Calu3 (cell line): Measurements from ENCODE around the gene IFNA8. TPM values are rescaled to one million over a fixed set of nuclear protein-coding genes. Genes with fewer than 3 reads are reported as not detected.
A peak's percentile ranks its signal among the peaks of the same experiment; 100 is the strongest.

Experiments used
- BruUV-seq: library from RNA; stranded (reverse); fragments of 400-500 nt; replicated peaks from 2 replicates; lab custom pipeline; 2021; lab: Mats Ljungman, UMichigan
- CTCF ChIA-PET: fragments of 300-600 bp; sonication (Branson Sonifier 250); formaldehyde crosslinking; loops from one replicate; lab custom pipeline; 2022; ENCODE audit warnings: antibody characterized with exemption; lab: Charles Lee
- DNase-seq: peaks from one replicate; pipeline ENCODE4 v3.0.0; 2022
- H3K27ac Mint-ChIP-seq: one replicate; pipeline ENCODE4 v1.8.0; 2022; ENCODE audit warnings: mixed read lengths; ENCODE audit not compliant: unreplicated experiment
- H3K27me3 Mint-ChIP-seq: one replicate; pipeline ENCODE4 v1.8.0; 2022; ENCODE audit warnings: mixed read lengths; ENCODE audit not compliant: unreplicated experiment
- H3K36me3 Mint-ChIP-seq: one replicate; pipeline ENCODE4 v1.8.0; 2022; ENCODE audit warnings: mild to moderate bottlenecking, moderate library complexity, mixed read lengths; ENCODE audit not compliant: insufficient read depth, unreplicated experiment
- H3K4me1 Mint-ChIP-seq: one replicate; pipeline ENCODE4 v1.8.0; 2022; ENCODE audit warnings: mild to moderate bottlenecking, low read depth, mixed read lengths; ENCODE audit not compliant: unreplicated experiment
- H3K4me3 Mint-ChIP-seq: one replicate; pipeline ENCODE4 v1.8.0; 2022; ENCODE audit warnings: mild to moderate bottlenecking, low read depth, moderate library complexity, mixed read lengths; ENCODE audit not compliant: unreplicated experiment
- H3K9me3 Mint-ChIP-seq: one replicate; pipeline ENCODE4 v1.8.0; 2022; ENCODE audit warnings: low read depth, mixed read lengths; ENCODE audit not compliant: unreplicated experiment
- intact Hi-C: fragments of 100-400 bp; cut with micrococcal nuclease; formaldehyde crosslinking; loops from one replicate; pipeline ENCODE4 v1.10.0; 2022; ENCODE audit not compliant: unreplicated experiment
- total RNA-seq: library from RNA; stranded (reverse); gene quantifications from 2 replicates; pipeline ENCODE4 v1.2.3, GENCODE V29; 2022
- TF ChIP-seq, protein P1 (sequence below): fragments of 200-600 bp; IDR thresholded peaks from one replicate; pipeline ENCODE4 v1.8.0; 2022; ENCODE audit warnings: antibody characterized with exemption; ENCODE audit not compliant: unreplicated experiment

Gene IFNA8
- total RNA-seq, 1 experiment from 2014 or later = not detected

DNA sequence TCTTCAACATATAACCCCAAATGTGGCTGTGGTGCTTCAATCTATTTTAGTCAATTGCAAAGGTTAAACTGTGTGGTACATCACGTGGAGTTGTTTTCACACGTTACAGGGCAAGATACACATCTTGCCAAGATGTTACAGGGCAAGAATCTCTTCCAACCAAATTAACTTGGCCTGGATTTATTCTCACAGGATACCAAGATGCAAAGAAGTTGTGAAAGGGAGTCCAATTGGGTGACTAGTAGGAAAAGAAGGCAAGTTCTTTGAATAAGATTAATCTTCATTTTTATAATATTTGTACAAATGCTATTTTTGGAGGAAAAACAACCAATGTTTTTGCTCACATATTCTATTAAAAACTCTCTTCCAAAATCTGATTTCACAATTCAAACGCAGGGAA is 4.8 kb upstream of the IFNA8 start:
- BruUV-seq = no TSS peak
- Mint-ChIP-seq H3K27me3 (no peaks in the 10 kb centered on the region), H3K4me1 (no peaks in the 10 kb centered on the region), H3K36me3 (no peaks in the 10 kb centered on the region), H3K4me3 (no peak overlapping the region), H3K9me3 (no peaks in the 10 kb centered on the region), H3K27ac (no peak overlapping the region)
- TF ChIP-seq, protein P1, sequence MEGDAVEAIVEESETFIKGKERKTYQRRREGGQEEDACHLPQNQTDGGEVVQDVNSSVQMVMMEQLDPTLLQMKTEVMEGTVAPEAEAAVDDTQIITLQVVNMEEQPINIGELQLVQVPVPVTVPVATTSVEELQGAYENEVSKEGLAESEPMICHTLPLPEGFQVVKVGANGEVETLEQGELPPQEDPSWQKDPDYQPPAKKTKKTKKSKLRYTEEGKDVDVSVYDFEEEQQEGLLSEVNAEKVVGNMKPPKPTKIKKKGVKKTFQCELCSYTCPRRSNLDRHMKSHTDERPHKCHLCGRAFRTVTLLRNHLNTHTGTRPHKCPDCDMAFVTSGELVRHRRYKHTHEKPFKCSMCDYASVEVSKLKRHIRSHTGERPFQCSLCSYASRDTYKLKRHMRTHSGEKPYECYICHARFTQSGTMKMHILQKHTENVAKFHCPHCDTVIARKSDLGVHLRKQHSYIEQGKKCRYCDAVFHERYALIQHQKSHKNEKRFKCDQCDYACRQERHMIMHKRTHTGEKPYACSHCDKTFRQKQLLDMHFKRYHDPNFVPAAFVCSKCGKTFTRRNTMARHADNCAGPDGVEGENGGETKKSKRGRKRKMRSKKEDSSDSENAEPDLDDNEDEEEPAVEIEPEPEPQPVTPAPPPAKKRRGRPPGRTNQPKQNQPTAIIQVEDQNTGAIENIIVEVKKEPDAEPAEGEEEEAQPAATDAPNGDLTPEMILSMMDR = no peak
- intact Hi-C loops = no loop called here
- DNase-seq = no peak
- CTCF ChIA-PET = interaction anchor here (0.7 kb wide), 1 partner anchor 705 kb away, joined by 3 read pairs; no protein-coding TSS in a partner anchor

DNA sequence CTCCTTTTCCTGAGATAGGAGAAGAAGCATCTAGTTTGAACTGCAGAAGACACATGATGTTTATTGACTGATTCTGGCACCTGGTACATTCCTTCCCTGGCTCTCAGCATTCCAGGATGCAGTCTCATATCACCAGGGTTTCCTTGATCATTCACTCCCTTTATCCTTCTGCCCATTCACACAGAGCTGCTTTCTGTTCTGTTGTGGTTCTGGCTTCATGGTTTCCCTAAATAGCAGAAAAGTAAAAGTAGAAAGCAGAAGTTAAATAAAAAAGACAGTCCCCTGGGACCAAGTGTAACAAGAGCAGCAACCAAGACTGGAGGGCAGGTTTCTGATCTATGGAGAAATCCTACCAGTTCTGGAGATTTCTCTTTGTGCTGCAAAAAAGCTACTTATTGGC is 3.2 kb downstream of the IFNA8 start:
- peaks cover 31% of the 10 kb centered on the region for H3K4me1 Mint-ChIP-seq
- H3K27ac Mint-ChIP-seq = no peak overlapping the region
- no peaks in the 10 kb centered on the region for H3K9me3 Mint-ChIP-seq
- CTCF ChIA-PET = no interaction called here
- H3K4me3 Mint-ChIP-seq = no peak overlapping the region
- intact Hi-C loops = no loop called here
- H3K36me3 Mint-ChIP-seq = no peaks in the 10 kb centered on the region
- TF ChIP-seq, protein P1 = no peak
- no TSS peak for BruUV-seq
- no peaks in the 10 kb centered on the region for H3K27me3 Mint-ChIP-seq
- DNase-seq = no peak

DNA sequence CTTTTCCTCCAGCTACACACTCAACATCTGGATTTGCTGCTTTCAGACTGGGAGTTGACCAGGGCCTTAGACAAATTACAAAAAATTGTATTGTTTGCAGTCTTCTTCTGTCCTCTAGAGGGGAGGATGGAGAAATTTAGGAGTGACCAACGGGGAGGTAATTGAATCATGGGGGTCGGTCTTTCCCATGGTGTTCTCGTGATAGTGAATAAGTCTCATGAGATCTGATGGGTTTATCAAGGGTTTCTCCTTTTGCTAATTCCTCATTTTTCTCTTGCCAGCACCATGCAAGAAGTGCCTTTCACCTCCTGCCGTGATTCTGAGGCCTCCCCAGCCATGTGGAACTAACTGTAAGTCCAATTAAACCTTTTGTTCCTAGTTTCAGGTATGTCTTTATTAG is 4.2 kb downstream of the IFNA8 start:
- intact Hi-C loops = no loop called here
- Mint-ChIP-seq H3K9me3 (no peaks in the 10 kb centered on the region), H3K4me1 (peaks cover 37% of the 10 kb centered on the region), H3K27me3 (no peaks in the 10 kb centered on the region), H3K36me3 (no peaks in the 10 kb centered on the region), H3K27ac (no peak overlapping the region), H3K4me3 (no peak overlapping the region)
- BruUV-seq = no TSS peak
- TF ChIP-seq, protein P1 = no peak
- CTCF ChIA-PET = no interaction called here
- no peak for DNase-seq

DNA sequence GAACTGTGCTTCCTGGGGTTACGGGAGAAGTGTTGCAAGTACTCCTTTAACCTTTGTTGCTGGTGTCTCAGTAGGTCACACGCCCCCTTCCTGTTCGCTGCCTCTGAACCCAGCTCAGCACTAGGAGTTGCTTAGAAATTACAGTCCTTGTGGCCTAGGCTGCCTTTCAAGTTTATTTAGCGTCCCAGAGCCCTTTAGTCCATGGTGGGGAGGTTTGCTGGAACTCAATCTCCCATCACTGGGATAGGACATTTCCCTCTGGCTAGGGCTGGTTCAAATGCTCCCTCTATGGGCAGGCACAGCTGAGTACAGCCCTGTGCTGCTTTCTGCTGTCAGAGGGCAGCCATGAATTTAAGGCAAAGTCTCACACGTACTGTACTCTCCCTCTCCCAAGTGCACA is 4.7 kb downstream of the IFNA8 start:
- Mint-ChIP-seq H3K9me3 (no peaks in the 10 kb centered on the region), H3K36me3 (no peaks in the 10 kb centered on the region), H3K4me1 (peaks cover 37% of the 10 kb centered on the region), H3K27ac (no peak overlapping the region), H3K27me3 (no peaks in the 10 kb centered on the region), H3K4me3 (no peak overlapping the region)
- TF ChIP-seq, protein P1 = peak; percentile 10
- no peak for DNase-seq
- CTCF ChIA-PET = no interaction called here
- intact Hi-C loops = no loop called here
- BruUV-seq = no TSS peak
